Measurements from ENCODE around the gene MB.

The MB gene

GRCh38 chr22:35578836-35579575, 38.1 kb downstream of the MB start:
- DNase-seq (ENCODE audit: extremely low read depth in 1 of 2, low read depth in 1 of 2), result no peak

GRCh38 chr22:35577799-35578659, 39.1 kb downstream of the MB start:
- DNase-seq (ENCODE audit: extremely low read depth in 1 of 2, low read depth in 1 of 2), result no peak

GRCh38 chr22:35576671-35577070, 40.5 kb downstream of the MB start:
- no peak for DNase-seq (ENCODE audit: extremely low read depth in 1 of 2, low read depth in 1 of 2)

GRCh38 chr22:35575116-35575748, 41.9 kb downstream of the MB start:
- no peak for DNase-seq (ENCODE audit: extremely low read depth in 1 of 2, low read depth in 1 of 2)

GRCh38 chr22:35572556-35572955, 44.6 kb downstream of the MB start:
- no peak for DNase-seq (ENCODE audit: extremely low read depth in 1 of 2, low read depth in 1 of 2)

- DNase-seq (ENCODE audit: extremely low read depth in 1 of 2, low read depth in 1 of 2), result no peak
These were observed 46.4 kb downstream of the MB start for GRCh38 chr22:35570686-35571194.

- no peak for DNase-seq (ENCODE audit: extremely low read depth in 1 of 2, low read depth in 1 of 2)
These were observed 47.2 kb downstream of the MB start for GRCh38 chr22:35569916-35570315.

- no peak for DNase-seq (ENCODE audit: extremely low read depth in 1 of 2, low read depth in 1 of 2)
These were observed 48.1 kb downstream of the MB start for GRCh38 chr22:35568751-35569739.

- DNase-seq (ENCODE audit: extremely low read depth in 1 of 2, low read depth in 1 of 2), result no peak
These were observed 49.6 kb downstream of the MB start for GRCh38 chr22:35567351-35568141.

- DNase-seq (ENCODE audit: extremely low read depth in 1 of 2, low read depth in 1 of 2), result no peak
These were observed 51.9 kb downstream of the MB start for GRCh38 chr22:35564975-35565867.

- DNase-seq (ENCODE audit: extremely low read depth in 1 of 2, low read depth in 1 of 2), result no peak
These were observed 53.9 kb downstream of the MB start for GRCh38 chr22:35563211-35563610.

GRCh38 chr22:35561796-35562526, 55.2 kb downstream of the MB start:
- no peak for DNase-seq (ENCODE audit: extremely low read depth in 1 of 2, low read depth in 1 of 2)

- no peak for DNase-seq (ENCODE audit: extremely low read depth in 1 of 2, low read depth in 1 of 2)
These were observed 56.3 kb downstream of the MB start for GRCh38 chr22:35560824-35561223.

- DNase-seq (ENCODE audit: extremely low read depth in 1 of 2, low read depth in 1 of 2), result no peak
These were observed 56.8 kb downstream of the MB start for GRCh38 chr22:35560366-35560765.

GRCh38 chr22:35559354-35560005, 57.6 kb downstream of the MB start:
- DNase-seq (ENCODE audit: extremely low read depth in 1 of 2, low read depth in 1 of 2), result no peak

- DNase-seq (ENCODE audit: extremely low read depth in 1 of 2, low read depth in 1 of 2), result no peak
These were observed 58.4 kb downstream of the MB start for GRCh38 chr22:35558719-35559118.

GRCh38 chr22:35558031-35558430, 59.1 kb downstream of the MB start:
- DNase-seq (ENCODE audit: extremely low read depth in 1 of 2, low read depth in 1 of 2), result no peak
